ENCODE results near the gene FGF3.

Gene FGF3

GRCh38 chr11:69860244-69860643 is 41.0 kb upstream of the FGF3 start:
- no peaks in the 10 kb centered on the region for H3K9me3 Mint-ChIP-seq
- peaks cover 72% of the 10 kb centered on the region for H3K27me3 Mint-ChIP-seq
- no peaks in the 10 kb centered on the region for H3K4me1 Mint-ChIP-seq (ENCODE audit: low read depth)
- H3K4me3 Mint-ChIP-seq, result no peak overlapping the region
- H3K27ac Mint-ChIP-seq, result no peak overlapping the region
- no peak for DNase-seq
- H3K36me3 Mint-ChIP-seq (ENCODE audit: low read depth), result no peaks in the 10 kb centered on the region

- H3K27me3 Mint-ChIP-seq, result peaks cover 69% of the 10 kb centered on the region
- H3K4me3 Mint-ChIP-seq, result no peak overlapping the region
- H3K9me3 Mint-ChIP-seq, result no peaks in the 10 kb centered on the region
- DNase-seq, result no peak
- no peak overlapping the region for H3K27ac Mint-ChIP-seq
- no peaks in the 10 kb centered on the region for H3K4me1 Mint-ChIP-seq (ENCODE audit: low read depth)
- no peaks in the 10 kb centered on the region for H3K36me3 Mint-ChIP-seq (ENCODE audit: low read depth)
Measured at GRCh38 chr11:69859275-69859934, 40.2 kb upstream of the FGF3 start.

- no peak for DNase-seq
- peaks cover 66% of the 10 kb centered on the region for H3K27me3 Mint-ChIP-seq
- no peaks in the 10 kb centered on the region for H3K4me1 Mint-ChIP-seq (ENCODE audit: low read depth)
- peaks cover 3% of the 10 kb centered on the region for H3K9me3 Mint-ChIP-seq
- H3K36me3 Mint-ChIP-seq (ENCODE audit: low read depth), result no peaks in the 10 kb centered on the region
- no peak overlapping the region for H3K4me3 Mint-ChIP-seq
- H3K27ac Mint-ChIP-seq, result no peak overlapping the region
Measured at GRCh38 chr11:69855421-69855820, 36.2 kb upstream of the FGF3 start.

GRCh38 chr11:69854713-69855112 is 35.5 kb upstream of the FGF3 start:
- Mint-ChIP-seq H3K27ac (no peak overlapping the region), H3K4me1 (ENCODE audit: low read depth) (no peaks in the 10 kb centered on the region), H3K27me3 (peaks cover 62% of the 10 kb centered on the region), H3K36me3 (ENCODE audit: low read depth) (no peaks in the 10 kb centered on the region), H3K4me3 (no peak overlapping the region), H3K9me3 (peaks cover 3% of the 10 kb centered on the region)
- no peak for DNase-seq

GRCh38 chr11:69852056-69852455 is 32.8 kb upstream of the FGF3 start:
- Mint-ChIP-seq H3K4me1 (ENCODE audit: low read depth) (no peaks in the 10 kb centered on the region), H3K4me3 (no peak overlapping the region), H3K27ac (no peak overlapping the region), H3K36me3 (ENCODE audit: low read depth) (no peaks in the 10 kb centered on the region), H3K27me3 (peaks cover 42% of the 10 kb centered on the region), H3K9me3 (peaks cover 3% of the 10 kb centered on the region)
- DNase-seq, result no peak

GRCh38 chr11:69848201-69848600 is 29.0 kb upstream of the FGF3 start:
- H3K27ac Mint-ChIP-seq, result no peak overlapping the region
- H3K27me3 Mint-ChIP-seq, result peaks cover 26% of the 10 kb centered on the region
- no peak overlapping the region for H3K4me3 Mint-ChIP-seq
- DNase-seq, result no peak
- H3K36me3 Mint-ChIP-seq (ENCODE audit: low read depth), result no peaks in the 10 kb centered on the region
- no peaks in the 10 kb centered on the region for H3K4me1 Mint-ChIP-seq (ENCODE audit: low read depth)
- H3K9me3 Mint-ChIP-seq, result peaks cover 3% of the 10 kb centered on the region

- DNase-seq, result no peak
- H3K4me1 Mint-ChIP-seq (ENCODE audit: low read depth), result no peaks in the 10 kb centered on the region
- no peaks in the 10 kb centered on the region for H3K9me3 Mint-ChIP-seq
- H3K4me3 Mint-ChIP-seq, result no peak overlapping the region
- H3K27me3 Mint-ChIP-seq, result peaks cover 13% of the 10 kb centered on the region
- H3K27ac Mint-ChIP-seq, result no peak overlapping the region
- H3K36me3 Mint-ChIP-seq (ENCODE audit: low read depth), result no peaks in the 10 kb centered on the region
Measured at GRCh38 chr11:69844396-69844795, 25.2 kb upstream of the FGF3 start.

- no peak overlapping the region for H3K27ac Mint-ChIP-seq
- H3K4me3 Mint-ChIP-seq, result no peak overlapping the region
- H3K9me3 Mint-ChIP-seq, result no peaks in the 10 kb centered on the region
- H3K27me3 Mint-ChIP-seq, result peaks cover 11% of the 10 kb centered on the region
- no peaks in the 10 kb centered on the region for H3K4me1 Mint-ChIP-seq (ENCODE audit: low read depth)
- no peaks in the 10 kb centered on the region for H3K36me3 Mint-ChIP-seq (ENCODE audit: low read depth)
- DNase-seq, result no peak
Measured at GRCh38 chr11:69843529-69843921, 24.3 kb upstream of the FGF3 start.

GRCh38 chr11:69842746-69843528 is 23.7 kb upstream of the FGF3 start:
- no peak overlapping the region for H3K27ac Mint-ChIP-seq
- H3K9me3 Mint-ChIP-seq, result no peaks in the 10 kb centered on the region
- DNase-seq, result no peak
- H3K4me3 Mint-ChIP-seq, result no peak overlapping the region
- no peaks in the 10 kb centered on the region for H3K36me3 Mint-ChIP-seq (ENCODE audit: low read depth)
- no peaks in the 10 kb centered on the region for H3K4me1 Mint-ChIP-seq (ENCODE audit: low read depth)
- H3K27me3 Mint-ChIP-seq, result peaks cover 14% of the 10 kb centered on the region

- DNase-seq, result no peak
- H3K9me3 Mint-ChIP-seq, result no peaks in the 10 kb centered on the region
- no peaks in the 10 kb centered on the region for H3K4me1 Mint-ChIP-seq (ENCODE audit: low read depth)
- peaks cover 18% of the 10 kb centered on the region for H3K27me3 Mint-ChIP-seq
- H3K4me3 Mint-ChIP-seq, result no peak overlapping the region
- H3K36me3 Mint-ChIP-seq (ENCODE audit: low read depth), result no peaks in the 10 kb centered on the region
- H3K27ac Mint-ChIP-seq, result no peak overlapping the region
Measured at GRCh38 chr11:69841859-69842698, 22.9 kb upstream of the FGF3 start.

- no peak overlapping the region for H3K4me3 Mint-ChIP-seq
Measured at GRCh38 chr11:69841170-69841858, 22.1 kb upstream of the FGF3 start.

GRCh38 chr11:69840371-69841169 is 21.4 kb upstream of the FGF3 start:
- H3K27me3 Mint-ChIP-seq, result peaks cover 26% of the 10 kb centered on the region
- no peak overlapping the region for H3K27ac Mint-ChIP-seq
- no peak for DNase-seq
- no peak overlapping the region for H3K4me3 Mint-ChIP-seq
- H3K36me3 Mint-ChIP-seq (ENCODE audit: low read depth), result no peaks in the 10 kb centered on the region
- H3K9me3 Mint-ChIP-seq, result no peaks in the 10 kb centered on the region
- peaks cover 2% of the 10 kb centered on the region for H3K4me1 Mint-ChIP-seq (ENCODE audit: low read depth)

More at GRCh38 chr11:69841170-69841858, 22.1 kb upstream of the FGF3 start:
- DNase-seq, result no peak
- Mint-ChIP-seq H3K27me3 (peaks cover 20% of the 10 kb centered on the region), H3K4me1 (ENCODE audit: low read depth) (no peaks in the 10 kb centered on the region), H3K27ac (no peak overlapping the region), H3K9me3 (no peaks in the 10 kb centered on the region), H3K36me3 (ENCODE audit: low read depth) (no peaks in the 10 kb centered on the region)

GRCh38 chr11:69839516-69839915 is 20.3 kb upstream of the FGF3 start:
- H3K4me3 Mint-ChIP-seq, result no peak overlapping the region
- no peak for DNase-seq

GRCh38 chr11:69837791-69838190 is 18.6 kb upstream of the FGF3 start:
- H3K27ac Mint-ChIP-seq, result no peak overlapping the region
- H3K36me3 Mint-ChIP-seq (ENCODE audit: low read depth), result no peaks in the 10 kb centered on the region
- no peak for DNase-seq
- peaks cover 54% of the 10 kb centered on the region for H3K27me3 Mint-ChIP-seq
- H3K9me3 Mint-ChIP-seq, result no peaks in the 10 kb centered on the region
- peaks cover 7% of the 10 kb centered on the region for H3K4me1 Mint-ChIP-seq (ENCODE audit: low read depth)
- no peak overlapping the region for H3K4me3 Mint-ChIP-seq

More at GRCh38 chr11:69839516-69839915, 20.3 kb upstream of the FGF3 start:
- Mint-ChIP-seq H3K9me3 (no peaks in the 10 kb centered on the region), H3K27me3 (peaks cover 37% of the 10 kb centered on the region), H3K27ac (no peak overlapping the region), H3K36me3 (ENCODE audit: low read depth) (no peaks in the 10 kb centered on the region), H3K4me1 (ENCODE audit: low read depth) (peaks cover 7% of the 10 kb centered on the region)
